SU-DHL-6 (cell line): ENCODE results near the gene EPHB1.

Experiments
- H2AFZ ChIP-seq: fragments of 200-600 bp; sonication (generic); 2 replicates; pipeline ENCODE4 v1.6.1; 2014; ENCODE audit warnings: low read depth, mild to moderate bottlenecking, moderate library complexity, mixed read lengths, antibody characterized with exemption, low read length; ENCODE audit not compliant: severe bottlenecking
- H3F3A ChIP-seq: fragments of 200-600 bp; shearing (Covaris generic); 2 replicates; pipeline ENCODE4 v1.6.0; 2016; ENCODE audit warnings: antibody characterized with exemption, mild to moderate bottlenecking; ENCODE audit not compliant: insufficient read depth
- H3K27ac ChIP-seq: fragments of 200-600 bp; sonication (generic); 2 replicates; pipeline ENCODE4 v1.5.1; 2016; ENCODE audit warnings: low read depth, mild to moderate bottlenecking, low read length, moderate library complexity, mixed read lengths
- H3K27me3 ChIP-seq: fragments of 200-600 bp; sonication (generic), shearing (Covaris generic); 2 replicates; pipeline ENCODE4 v1.6.0; 2014; ENCODE audit warnings: mild to moderate bottlenecking, low read length
- H3K36me3 ChIP-seq: fragments of 200-600 bp; sonication (generic); 2 replicates; pipeline ENCODE4 v1.6.1; 2014; ENCODE audit warnings: mild to moderate bottlenecking, low read length, mixed read lengths
- H3K4me2 ChIP-seq: fragments of 300-600, 200-600 bp; shearing (Covaris generic), sonication (generic); 2 replicates; pipeline ENCODE4 v1.6.0; 2014; ENCODE audit warnings: low read length, low read depth, mild to moderate bottlenecking; ENCODE audit not compliant: poor library complexity, severe bottlenecking
- H3K4me3 ChIP-seq: fragments of 200-600 bp; sonication (generic); 2 replicates; pipeline ENCODE4 v1.5.1; 2014; ENCODE audit warnings: antibody characterized with exemption, low read length, mild to moderate bottlenecking, mixed read lengths; ENCODE audit not compliant: insufficient read depth, poor library complexity, severe bottlenecking
- H3K79me2 ChIP-seq: fragments of 200-600 bp; sonication (generic); 2 replicates; pipeline ENCODE4 v1.6.1; 2014; ENCODE audit warnings: mild to moderate bottlenecking, low read length, moderate library complexity; ENCODE audit not compliant: insufficient read depth
- H3K9ac ChIP-seq: fragments of 200-600 bp; sonication (generic); 2 replicates; pipeline ENCODE4 v1.7.0; 2014; ENCODE audit warnings: mild to moderate bottlenecking, low read length
- H3K9me2 ChIP-seq: fragments of 200-600 bp; sonication (generic); replicated peaks from 2 replicates; pipeline ENCODE4 v1.6.1; 2014; ENCODE audit warnings: low read length; ENCODE audit not compliant: insufficient read depth
- H3K9me3 ChIP-seq: fragments of 200-600 bp; sonication (generic); 2 replicates; pipeline ENCODE4 v1.6.1; 2014; ENCODE audit warnings: low read length, mixed read lengths; ENCODE audit not compliant: insufficient read depth
- H4K20me1 ChIP-seq: fragments of 200-600 bp; sonication (generic); 2 replicates; pipeline ENCODE4 v1.6.1; 2014; ENCODE audit warnings: low read depth, mild to moderate bottlenecking, antibody characterized with exemption, low read length, moderate library complexity, mixed read lengths
- CTCF ChIP-seq: fragments of 200-600 bp; sonication (generic); IDR thresholded peaks from one replicate; pipeline ENCODE4 v1.5.1; 2017; ENCODE audit warnings: antibody characterized with exemption, mild to moderate bottlenecking, low read length, moderate library complexity; ENCODE audit not compliant: insufficient read depth, poor library complexity, severe bottlenecking
- EZH2phosphoT487 ChIP-seq: fragments of 200-600 bp; sonication (generic), shearing (Covaris generic); conservative IDR thresholded peaks from 2 replicates; pipeline ENCODE4 v1.6.1; 2018; ENCODE audit warnings: mild to moderate bottlenecking, antibody characterized with exemption, low read length, moderate library complexity, mixed read lengths

EPHB1 gene

GRCh38 chr3:135249186-135249585 lies 454.1 kb downstream of the EPHB1 start:
- Histone ChIP-seq H3K4me2 (no peak overlapping the region), H3K27me3 (no peaks in the 10 kb centered on the region), H3K9me2 (no peaks in the 10 kb centered on the region), H3K27ac (no peak overlapping the region), H2AFZ (no peak overlapping the region), H4K20me1 (no peaks in the 10 kb centered on the region), H3K9ac (no peak overlapping the region), H3K4me3 (no peak overlapping the region), H3F3A (no peaks in the 10 kb centered on the region), H3K9me3 (no peaks in the 10 kb centered on the region), H3K36me3 (no peaks in the 10 kb centered on the region), H3K79me2 (no peaks in the 10 kb centered on the region)
- TF ChIP-seq EZH2phosphoT487 (no peak), CTCF (no peak)

- no peak overlapping the region for H3K27ac ChIP-seq
- no peaks in the 10 kb centered on the region for H3K27me3 ChIP-seq
- no peaks in the 10 kb centered on the region for H3K79me2 ChIP-seq
- no peaks in the 10 kb centered on the region for H3F3A ChIP-seq
- H3K4me3 ChIP-seq, result no peak overlapping the region
- H3K9me2 ChIP-seq, result no peaks in the 10 kb centered on the region
- H3K9ac ChIP-seq, result no peak overlapping the region
- H3K36me3 ChIP-seq, result no peaks in the 10 kb centered on the region
- no peaks in the 10 kb centered on the region for H3K9me3 ChIP-seq
- TF ChIP-seq CTCF (no peak), EZH2phosphoT487 (no peak)
- no peaks in the 10 kb centered on the region for H4K20me1 ChIP-seq
- H2AFZ ChIP-seq, result no peak overlapping the region
- H3K4me2 ChIP-seq, result no peak overlapping the region
These were observed 463.9 kb downstream of the EPHB1 start for GRCh38 chr3:135258916-135259315.

GRCh38 chr3:135260025-135260424 lies 465.0 kb downstream of the EPHB1 start:
- H4K20me1 ChIP-seq, result no peaks in the 10 kb centered on the region
- no peaks in the 10 kb centered on the region for H3K79me2 ChIP-seq
- H3K4me2 ChIP-seq, result no peak overlapping the region
- no peak overlapping the region for H3K4me3 ChIP-seq
- H3K9ac ChIP-seq, result no peak overlapping the region
- no peaks in the 10 kb centered on the region for H3K9me2 ChIP-seq
- H2AFZ ChIP-seq, result no peak overlapping the region
- H3F3A ChIP-seq, result no peaks in the 10 kb centered on the region
- H3K36me3 ChIP-seq, result no peaks in the 10 kb centered on the region
- TF ChIP-seq CTCF, result no peak
- TF ChIP-seq EZH2phosphoT487, result no peak
- H3K27me3 ChIP-seq, result no peaks in the 10 kb centered on the region
- no peaks in the 10 kb centered on the region for H3K9me3 ChIP-seq
- no peak overlapping the region for H3K27ac ChIP-seq

GRCh38 chr3:135261214-135261775 lies 466.2 kb downstream of the EPHB1 start:
- H3K9me2 ChIP-seq, result no peaks in the 10 kb centered on the region
- H3F3A ChIP-seq, result no peaks in the 10 kb centered on the region
- H3K4me3 ChIP-seq, result no peak overlapping the region
- H4K20me1 ChIP-seq, result no peaks in the 10 kb centered on the region
- no peaks in the 10 kb centered on the region for H3K36me3 ChIP-seq
- no peak overlapping the region for H3K4me2 ChIP-seq
- H3K27me3 ChIP-seq, result no peaks in the 10 kb centered on the region
- H3K9ac ChIP-seq, result no peak overlapping the region
- TF ChIP-seq CTCF (no peak), EZH2phosphoT487 (no peak)
- no peaks in the 10 kb centered on the region for H3K79me2 ChIP-seq
- H3K27ac ChIP-seq, result no peak overlapping the region
- H2AFZ ChIP-seq, result no peak overlapping the region
- no peaks in the 10 kb centered on the region for H3K9me3 ChIP-seq
